ENCODE data around the gene STAB2. TPM values are rescaled to one million over a fixed set of nuclear protein-coding genes. Genes with fewer than 3 reads are reported as not detected.

The STAB2 gene
- total and polyA plus RNA-seq, 2 of the 8 experiments (the other 6 are each of a cell fraction or from before 2014, with no cell fraction given), result not detected

- Histone ChIP-seq H3K4me2 (ENCODE audit: insufficient read depth in 1 of 2, low read depth in 2 of 2, low read length in 2 of 2) (no peak overlapping the region), H3K4me3 (ENCODE audit: extremely low read depth in 1 of 4, insufficient read depth in 2 of 4, low read depth in 3 of 4, low read length in 4 of 4) (no peak overlapping the region), H2BK15ac (ENCODE audit: low read length) (no peak overlapping the region), H3K79me1 (ENCODE audit: low read depth, low read length) (no peaks in the 10 kb centered on the region), H4K8ac (ENCODE audit: extremely low read depth, insufficient read depth, low read length) (no peak overlapping the region), H3K4ac (replicated peaks; ENCODE audit: insufficient read length, low read depth, low read length) (no peak overlapping the region), H4K5ac (ENCODE audit: insufficient read length, low read depth, low read length) (no peak overlapping the region), H3K9ac (replicated peaks in 1 of 4; ENCODE audit: extremely low read depth in 1 of 4, low read depth in 3 of 4, low read length in 3 of 4) (no peak overlapping the region), H3K18ac (ENCODE audit: extremely low read depth, low read length) (no peak overlapping the region), H4K20me1 (replicated peaks in 1 of 2; ENCODE audit: control insufficient read depth in 1 of 2, insufficient read depth in 2 of 2, low read length in 2 of 2) (no peaks in the 10 kb centered on the region), H3K36me3 (ENCODE audit: control insufficient read depth in 2 of 4, insufficient read depth in 4 of 4, low read length in 3 of 4) (no peaks in the 10 kb centered on the region), H3K14ac (ENCODE audit: insufficient read length) (no peak overlapping the region), H2AK5ac (ENCODE audit: low read depth, low read length) (no peak overlapping the region), H3K27me3 (replicated peaks in 1 of 4; ENCODE audit: control insufficient read depth in 3 of 4, extremely low read depth in 1 of 4, insufficient read depth in 3 of 4, low read length in 3 of 4) (no peaks in the 10 kb centered on the region), H3K79me2 (ENCODE audit: control insufficient read depth in 1 of 2, insufficient read depth in 2 of 2, low read length in 2 of 2) (no peaks in the 10 kb centered on the region), H2BK20ac (ENCODE audit: low read length) (no peak overlapping the region), H2BK5ac (ENCODE audit: low read depth, low read length) (no peak overlapping the region), H4K91ac (replicated peaks; ENCODE audit: insufficient read length, low read length) (no peak overlapping the region), H3K9me3 (ENCODE audit: insufficient read depth in 2 of 2, low read depth in 1 of 2, low read length in 1 of 2) (no peaks in the 10 kb centered on the region), H3K27ac (ENCODE audit: low read depth, low read length) (no peak overlapping the region), H2AFZ (ENCODE audit: low read length) (no peak overlapping the region), H3K4me1 (replicated peaks in 1 of 4; ENCODE audit: control insufficient read depth in 3 of 4, insufficient read depth in 4 of 4, low read length in 3 of 4) (no peaks in the 10 kb centered on the region), H3K23ac (ENCODE audit: insufficient read length) (no peak overlapping the region), H2BK12ac (ENCODE audit: low read depth, low read length) (no peak overlapping the region), H3K56ac (replicated peaks; ENCODE audit: insufficient read length, low read depth, low read length) (no peak overlapping the region), H2BK120ac (replicated peaks; ENCODE audit: low read depth, low read length) (no peak overlapping the region), H3K23me2 (ENCODE audit: low read depth, low read length) (no peaks in the 10 kb centered on the region)
- TF ChIP-seq CEBPB (IDR thresholded peaks at IDR 0.05; ENCODE audit: low read depth, low read length), result no peak
- TF ChIP-seq SIN3A (conservative IDR thresholded peaks at IDR 0.05 in 1 of 2, IDR thresholded peaks at IDR 0.05 in 1 of 2; ENCODE audit: low read depth in 1 of 2, low read length in 2 of 2), result no peak
- TF ChIP-seq KDM4A (IDR thresholded peaks at IDR 0.05; ENCODE audit: low read depth, low read length, severe bottlenecking), result no peak
- TF ChIP-seq MAFK (IDR thresholded peaks at IDR 0.05; ENCODE audit: low read depth, low read length), result no peak
- no peak for TF ChIP-seq RBBP5 (IDR thresholded peaks at IDR 0.05; ENCODE audit: borderline replicate concordance, low read depth, low read length)
- TF ChIP-seq SP4 (IDR thresholded peaks at IDR 0.05; ENCODE audit: low read length), result no peak
- no peak for TF ChIP-seq TBP (IDR thresholded peaks at IDR 0.05; ENCODE audit: low read depth, low read length)
- TF ChIP-seq SP2 (IDR thresholded peaks at IDR 0.05; ENCODE audit: low read length), result no peak
- TF ChIP-seq ASH2L (IDR thresholded peaks at IDR 0.05; ENCODE audit: low read length), result no peak
- no peak for TF ChIP-seq RNF2 (IDR thresholded peaks at IDR 0.05; ENCODE audit: borderline replicate concordance, low read depth, low read length, missing control alignments, poor library complexity, severe bottlenecking)
- no peak for TF ChIP-seq JUND (IDR thresholded peaks at IDR 0.05; ENCODE audit: low read length)
- ChIA-PET POLR2A (ENCODE audit: partially characterized antibody) (no interaction called here), CTCF (ENCODE audit: partially characterized antibody) (interaction anchor here (0.5 to 2.2 kb wide), 5 partner anchors 38 to 419 kb away, joined by 3 to 15 read pairs (median 3); no protein-coding TSS in a partner anchor)
- no peak for DNase-seq (ENCODE audit: low read depth in 1 of 2, low spot score in 2 of 2)
- FAIRE-seq, result no peak
- WGBS, 2 experiments (ENCODE audit: extremely low coverage in 1 of 2, insufficient coverage in 1 of 2, insufficient read length in 1 of 2, insufficient replicate concordance in 2 of 2, low coverage in 1 of 2, low lambda C conversion rate in 2 of 2, missing lambda C conversion rate in 1 of 2), result 87% methylated on average over 1 of the region's 1 CpG; no CpG with 5 or more reads in 1 of the 2 experiments
Observed at GRCh38 chr12:103586132-103586531, 941 bp upstream of the STAB2 start.
